Dendritic cell treated with granulocyte-macrophage colony-stimulating factor and Interleukin-4, amounts not matched to agents 40 ng/mL and 50 ng/mL, for 4 days (primary cell): ENCODE measurements around the gene XPNPEP2.

ENCODE experiments used
- H3K27ac Mint-ChIP-seq: one replicate; pipeline ENCODE4 v1.8.0; 2022; ENCODE audit warnings: mild to moderate bottlenecking, mixed read lengths
- H3K27me3 Mint-ChIP-seq: one replicate; pipeline ENCODE4 v1.8.0; 2022; ENCODE audit warnings: mild to moderate bottlenecking, mixed read lengths
- H3K36me3 Mint-ChIP-seq: one replicate; pipeline ENCODE4 v1.8.0; 2022; ENCODE audit warnings: low read depth, mixed read lengths
- H3K4me1 Mint-ChIP-seq: one replicate; pipeline ENCODE4 v1.8.0; 2022; ENCODE audit warnings: low read depth, mixed read lengths
- H3K4me3 Mint-ChIP-seq: one replicate; pipeline ENCODE4 v1.8.0; 2022; ENCODE audit warnings: mild to moderate bottlenecking, moderate library complexity, mixed read lengths
- H3K9me3 Mint-ChIP-seq: one replicate; pipeline ENCODE4 v1.8.0; 2022; ENCODE audit warnings: mixed read lengths
- intact Hi-C: fragments of 100-400 bp; cut with micrococcal nuclease; formaldehyde crosslinking; loops from one replicate; pipeline ENCODE4 v1.15.0; 2022

XPNPEP2 gene

DNA sequence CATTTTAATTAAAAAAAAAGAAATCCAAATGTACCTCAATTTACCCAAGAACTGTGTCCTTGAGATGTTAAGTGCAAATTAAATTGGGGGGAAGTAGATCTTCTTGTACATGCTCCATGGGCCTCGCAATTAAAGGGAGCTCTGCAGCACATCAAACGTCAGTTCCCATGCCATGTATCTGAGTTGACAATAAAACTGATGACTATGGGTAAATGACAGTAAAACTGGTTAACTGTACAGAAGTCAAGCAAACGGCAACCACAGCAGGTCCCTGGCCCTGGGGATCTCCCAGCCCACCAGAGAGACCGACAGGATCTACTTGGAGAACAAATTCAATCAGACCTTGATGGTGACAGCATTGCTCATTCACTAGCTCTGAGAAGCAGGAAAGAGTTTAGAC is 32.8 kb upstream of the XPNPEP2 start:
- Mint-ChIP-seq H3K4me3 (no peak overlapping the region), H3K4me1 (no peaks in the 10 kb centered on the region), H3K27me3 (no peaks in the 10 kb centered on the region), H3K27ac (no peak overlapping the region), H3K36me3 (no peaks in the 10 kb centered on the region), H3K9me3 (no peaks in the 10 kb centered on the region)
- intact Hi-C loops, result no loop called here

DNA sequence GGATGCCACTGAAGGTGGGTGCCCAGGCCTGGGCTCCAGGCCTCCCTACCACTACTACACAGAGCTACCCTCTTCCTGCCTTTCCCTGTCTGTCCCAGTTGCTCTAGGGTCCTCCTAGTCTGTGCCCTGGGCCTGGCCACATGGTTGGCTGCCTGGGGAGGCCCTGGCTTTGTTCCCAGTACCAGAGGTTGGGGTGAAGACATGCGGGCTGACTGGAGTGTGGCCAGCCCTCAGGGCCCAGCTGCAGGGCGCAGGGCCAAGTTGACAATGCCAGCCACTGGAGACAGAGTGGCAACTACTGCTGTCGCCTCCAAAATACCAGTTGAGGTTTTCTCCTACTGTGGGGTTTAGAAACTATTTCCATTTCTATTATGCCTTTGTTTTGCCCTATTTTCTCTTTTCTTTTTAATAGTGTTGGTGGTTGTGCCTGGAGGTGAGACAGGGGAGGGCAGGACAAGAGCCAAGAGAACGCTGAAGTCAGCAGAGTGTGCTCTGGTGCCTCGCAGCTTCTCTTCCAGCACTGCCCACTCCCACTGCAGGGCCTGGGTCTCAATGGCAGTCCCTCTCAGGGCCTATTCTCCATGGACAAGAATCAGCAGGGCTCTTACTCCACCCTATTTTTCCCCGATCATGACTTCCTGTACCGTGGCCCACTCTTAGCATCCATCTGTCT is 32.2 kb upstream of the XPNPEP2 start:
- Mint-ChIP-seq H3K27ac (no peak overlapping the region), H3K36me3 (no peaks in the 10 kb centered on the region), H3K4me1 (no peaks in the 10 kb centered on the region), H3K9me3 (no peaks in the 10 kb centered on the region), H3K4me3 (no peak overlapping the region), H3K27me3 (no peaks in the 10 kb centered on the region)
- intact Hi-C loops, result no loop called here

DNA sequence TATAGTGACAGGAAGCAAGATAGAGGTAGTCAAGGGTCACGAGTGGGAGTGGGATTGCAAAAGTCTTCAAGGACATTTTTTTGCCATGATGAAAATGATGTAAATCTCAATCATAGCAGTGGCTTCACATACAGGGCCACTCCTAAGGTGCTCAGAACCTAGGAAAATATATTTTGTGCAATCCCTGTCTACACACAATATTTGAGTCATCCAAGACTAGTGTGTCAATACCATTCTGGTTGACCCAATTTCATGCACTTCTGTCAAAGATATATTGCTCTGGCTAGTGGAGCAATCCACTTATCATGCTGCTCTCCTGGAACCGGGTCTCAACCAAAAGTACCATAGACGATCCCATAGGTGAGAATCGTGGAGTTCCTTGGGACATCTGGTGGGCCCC is 24.2 kb upstream of the XPNPEP2 start:
- Mint-ChIP-seq H3K4me1 (peaks cover 11% of the 10 kb centered on the region), H3K27me3 (peaks cover 4% of the 10 kb centered on the region), H3K4me3 (no peak overlapping the region), H3K9me3 (no peaks in the 10 kb centered on the region), H3K27ac (no peak overlapping the region), H3K36me3 (no peaks in the 10 kb centered on the region)
- intact Hi-C loops, result no loop called here

DNA sequence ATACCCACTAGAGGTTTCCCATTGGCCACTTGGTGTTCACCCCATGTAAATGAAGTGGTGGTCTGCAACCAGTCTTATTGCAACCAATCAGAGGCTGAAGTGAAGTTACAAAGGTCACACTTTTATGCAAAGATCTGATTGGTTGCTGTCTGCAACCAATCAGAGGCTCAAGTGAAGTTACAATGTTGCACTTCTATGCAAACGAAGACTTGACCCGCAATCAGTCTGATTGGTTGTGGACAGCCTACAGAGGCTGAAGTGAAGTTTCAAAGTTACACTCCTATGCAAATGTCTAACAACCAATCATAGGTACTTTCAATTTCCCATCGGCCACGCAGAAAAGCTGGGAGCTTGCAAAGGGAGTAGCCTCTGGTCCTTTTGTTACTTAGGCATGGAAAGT is 22.3 kb upstream of the XPNPEP2 start:
- H3K36me3 Mint-ChIP-seq, result no peaks in the 10 kb centered on the region
- H3K27ac Mint-ChIP-seq, result no peak overlapping the region
- H3K4me1 Mint-ChIP-seq, result peaks cover 11% of the 10 kb centered on the region
- no peak overlapping the region for H3K4me3 Mint-ChIP-seq
- no peaks in the 10 kb centered on the region for H3K9me3 Mint-ChIP-seq
- H3K27me3 Mint-ChIP-seq, result peaks cover 4% of the 10 kb centered on the region
- intact Hi-C loops, result no loop called here

DNA sequence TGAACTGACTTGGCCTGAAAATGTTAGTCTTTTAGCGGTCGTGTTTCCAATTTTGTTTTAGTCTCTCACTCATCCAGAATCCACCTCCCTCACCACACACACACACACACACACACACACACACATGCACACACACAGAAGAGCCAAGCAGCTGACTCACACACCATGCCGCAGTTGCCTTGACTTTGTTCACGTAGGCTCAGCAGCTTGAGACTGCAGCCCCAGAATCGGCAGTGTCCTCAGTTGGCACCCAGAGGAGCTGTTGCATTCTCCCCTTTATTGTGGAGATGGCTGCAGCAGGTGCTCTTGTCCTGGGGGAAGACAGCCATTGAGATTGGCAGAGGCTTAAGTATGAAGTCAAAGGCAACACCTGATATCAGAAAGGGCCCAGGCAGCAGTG is 20.9 kb upstream of the XPNPEP2 start:
- intact Hi-C loops, result no loop called here
- Mint-ChIP-seq H3K27ac (peak overlapping the region; percentile 30), H3K27me3 (peaks cover 9% of the 10 kb centered on the region)

DNA sequence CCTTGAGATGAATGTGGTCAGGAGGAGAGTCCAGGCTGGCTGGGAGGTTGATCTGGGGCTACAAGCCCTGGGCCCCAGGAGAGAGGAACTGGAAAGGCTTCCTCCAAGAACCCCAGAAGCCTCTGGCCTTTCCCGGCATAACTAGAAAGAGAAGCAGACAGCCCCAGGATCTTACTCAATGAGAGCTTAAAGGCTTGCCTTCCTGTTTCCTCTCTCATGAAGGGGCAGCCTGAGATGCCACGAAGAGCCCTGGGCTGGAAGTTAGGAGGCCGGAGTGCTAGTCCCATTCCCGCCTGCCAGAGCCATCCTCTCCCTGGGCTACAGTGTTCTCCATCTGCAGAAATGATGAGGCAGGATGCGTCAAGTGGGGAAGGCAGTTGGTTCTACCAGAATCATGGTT is 20.1 kb upstream of the XPNPEP2 start:
- Mint-ChIP-seq H3K4me1 (peaks cover 11% of the 10 kb centered on the region), H3K36me3 (no peaks in the 10 kb centered on the region), H3K27ac (peak overlapping the region; percentile 30), H3K27me3 (peaks cover 6% of the 10 kb centered on the region), H3K4me3 (no peak overlapping the region), H3K9me3 (no peaks in the 10 kb centered on the region)
- intact Hi-C loops, result no loop called here

More for the DNA sequence above, 20.9 kb upstream of the XPNPEP2 start:
- Mint-ChIP-seq H3K36me3 (no peaks in the 10 kb centered on the region), H3K4me3 (no peak overlapping the region), H3K9me3 (no peaks in the 10 kb centered on the region), H3K4me1 (peaks cover 11% of the 10 kb centered on the region)

DNA sequence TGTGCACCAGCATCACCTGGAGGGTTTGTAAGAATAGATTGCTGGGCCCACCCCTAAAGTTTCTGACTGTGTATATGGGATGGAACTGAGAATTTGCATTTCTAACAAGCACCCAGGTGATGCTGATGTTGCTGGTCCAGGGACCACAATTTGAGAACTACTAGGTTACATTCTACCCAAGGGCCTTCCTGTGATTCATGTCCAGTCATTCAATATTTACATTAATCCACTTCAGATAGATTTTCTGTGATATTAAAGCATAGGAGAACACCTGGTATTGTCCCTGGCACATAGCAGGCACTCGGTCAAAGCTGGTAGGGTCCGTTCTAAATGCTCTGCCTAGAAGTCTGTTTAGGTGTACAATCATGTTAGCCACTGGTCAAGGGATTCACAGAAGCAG is 19.5 kb upstream of the XPNPEP2 start:
- Mint-ChIP-seq H3K36me3 (no peaks in the 10 kb centered on the region), H3K27ac (no peak overlapping the region), H3K9me3 (no peaks in the 10 kb centered on the region), H3K4me3 (no peak overlapping the region), H3K27me3 (peaks cover 6% of the 10 kb centered on the region), H3K4me1 (peaks cover 11% of the 10 kb centered on the region)
- intact Hi-C loops, result no loop called here

DNA sequence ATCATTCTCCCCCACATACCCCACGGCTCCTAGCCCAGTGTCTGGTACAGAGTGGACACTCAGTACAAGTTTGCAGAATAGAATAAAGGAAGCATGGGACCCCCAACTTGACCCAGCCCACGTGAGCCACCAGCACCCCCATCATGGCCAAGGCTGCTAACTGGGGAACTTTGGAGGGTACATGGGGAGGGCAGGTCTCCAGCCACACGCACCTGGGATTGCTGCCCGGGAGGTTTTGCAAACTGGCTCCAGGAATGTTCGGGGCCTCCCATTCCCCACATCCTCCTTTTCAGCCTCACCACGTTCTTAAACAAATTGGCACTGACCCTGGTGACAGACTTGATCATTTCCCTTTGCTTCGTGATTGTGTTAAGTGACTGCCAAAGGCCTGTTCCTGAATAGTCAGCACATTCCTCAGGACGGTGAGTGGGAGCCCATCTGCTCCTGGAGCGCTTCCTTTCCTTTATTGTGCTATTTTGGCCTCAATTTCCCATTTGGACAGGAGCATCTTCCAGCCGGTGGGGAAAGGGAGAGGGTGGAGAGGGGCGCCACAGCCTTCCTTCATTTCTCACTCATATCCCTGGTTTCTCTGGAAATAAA is 18.7 kb upstream of the XPNPEP2 start:
- Mint-ChIP-seq H3K27me3 (peaks cover 6% of the 10 kb centered on the region), H3K27ac (no peak overlapping the region), H3K4me1 (peaks cover 11% of the 10 kb centered on the region), H3K36me3 (no peaks in the 10 kb centered on the region), H3K9me3 (no peaks in the 10 kb centered on the region), H3K4me3 (no peak overlapping the region)
- intact Hi-C loops, result loop anchor here (10.0 kb wide), 1 partner anchor 75 kb away; no protein-coding TSS in a partner anchor

DNA sequence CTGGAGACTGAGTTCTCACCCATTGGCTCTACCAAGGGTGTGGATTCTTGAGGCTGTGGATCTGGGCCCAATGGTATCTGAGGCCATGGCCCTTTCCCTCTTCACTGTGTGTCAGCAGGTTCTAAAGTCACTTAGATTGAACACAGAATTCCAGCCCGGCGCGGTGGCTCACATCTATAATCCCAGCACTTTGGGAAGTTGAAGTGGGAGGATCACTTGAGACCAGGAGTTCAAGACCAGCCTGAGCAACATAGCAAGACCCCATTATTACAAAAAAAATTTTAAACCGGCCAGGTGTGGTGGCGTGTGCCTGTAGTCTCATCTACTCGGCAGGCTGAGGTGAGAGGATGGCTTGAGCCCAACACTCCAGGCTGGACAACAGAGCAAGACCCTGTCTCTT is 18.0 kb upstream of the XPNPEP2 start:
- peaks cover 11% of the 10 kb centered on the region for H3K4me1 Mint-ChIP-seq
- no peak overlapping the region for H3K27ac Mint-ChIP-seq
- no peak overlapping the region for H3K4me3 Mint-ChIP-seq
- H3K27me3 Mint-ChIP-seq, result peaks cover 5% of the 10 kb centered on the region
- H3K36me3 Mint-ChIP-seq, result no peaks in the 10 kb centered on the region
- H3K9me3 Mint-ChIP-seq, result no peaks in the 10 kb centered on the region
- intact Hi-C loops, result loop anchor here (10.0 kb wide), 1 partner anchor 76 kb away; no protein-coding TSS in a partner anchor

DNA sequence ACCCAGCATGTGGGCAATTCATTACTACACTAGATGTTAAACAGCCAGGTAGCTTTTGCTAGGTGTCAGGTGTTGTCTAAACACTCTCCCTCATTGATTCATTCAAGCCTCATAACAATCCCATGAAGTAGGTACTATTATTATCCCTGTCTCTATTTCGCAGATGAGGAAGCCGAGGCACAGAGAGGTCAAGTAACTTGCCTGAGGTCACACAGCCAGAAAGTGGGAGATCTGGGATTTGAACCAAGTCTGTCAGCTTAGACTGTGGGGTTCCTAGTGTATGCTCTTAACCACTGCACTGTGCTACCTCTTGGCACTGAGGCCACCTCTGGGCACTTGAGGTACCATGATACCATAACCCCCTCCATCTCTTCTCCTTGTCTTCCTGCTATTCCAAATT is 17.4 kb upstream of the XPNPEP2 start:
- peaks cover 5% of the 10 kb centered on the region for H3K27me3 Mint-ChIP-seq
- no peaks in the 10 kb centered on the region for H3K36me3 Mint-ChIP-seq
- intact Hi-C loops, result loop anchor here (10.0 kb wide), 1 partner anchor 77 kb away; no protein-coding TSS in a partner anchor
- H3K4me3 Mint-ChIP-seq, result no peak overlapping the region
- H3K9me3 Mint-ChIP-seq, result no peaks in the 10 kb centered on the region
- no peak overlapping the region for H3K27ac Mint-ChIP-seq
- H3K4me1 Mint-ChIP-seq, result peaks cover 15% of the 10 kb centered on the region

DNA sequence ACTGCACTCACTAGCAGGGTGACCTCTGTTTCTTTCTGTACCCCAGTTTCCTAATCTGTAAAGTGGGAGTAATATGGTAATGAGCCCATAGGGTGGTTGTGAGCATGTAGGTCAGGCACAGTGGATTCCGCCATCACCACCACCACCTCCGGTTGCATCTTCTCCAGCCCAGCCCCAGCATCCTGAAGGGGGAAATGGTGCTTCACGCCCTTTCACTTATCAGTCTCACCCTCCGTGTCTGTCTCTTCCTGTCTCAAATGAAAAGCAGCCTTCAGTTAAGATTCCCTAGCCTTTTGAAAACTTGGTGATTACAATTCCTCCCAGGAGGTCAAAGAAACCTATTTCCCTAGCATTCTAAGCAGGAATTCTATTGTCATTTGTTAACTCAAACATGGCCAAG is 16.9 kb upstream of the XPNPEP2 start:
- no peaks in the 10 kb centered on the region for H3K9me3 Mint-ChIP-seq
- H3K4me3 Mint-ChIP-seq, result no peak overlapping the region
- peaks cover 5% of the 10 kb centered on the region for H3K27me3 Mint-ChIP-seq
- H3K36me3 Mint-ChIP-seq, result no peaks in the 10 kb centered on the region
- H3K27ac Mint-ChIP-seq, result no peak overlapping the region
- peaks cover 18% of the 10 kb centered on the region for H3K4me1 Mint-ChIP-seq
- intact Hi-C loops, result loop anchor here (10.0 kb wide), 1 partner anchor 77 kb away; no protein-coding TSS in a partner anchor

DNA sequence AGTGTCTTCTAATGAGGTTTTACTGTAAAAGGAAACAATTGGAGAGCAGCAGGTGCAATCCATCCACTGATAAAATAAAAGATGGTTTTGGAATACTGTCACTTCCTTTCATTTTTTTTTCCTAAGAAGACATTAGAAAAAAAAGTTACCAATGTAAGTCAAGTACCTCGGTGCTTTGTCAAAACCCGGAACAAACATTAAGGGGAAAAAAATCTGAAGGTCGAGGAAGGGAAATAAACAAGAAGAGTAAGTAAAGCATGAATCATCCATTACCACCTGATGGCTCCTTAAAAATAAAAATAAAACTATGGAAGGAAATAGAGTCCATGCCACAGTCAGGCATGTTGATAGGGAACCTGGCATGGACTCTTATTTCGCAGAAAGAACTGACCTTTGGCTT is 15.3 kb upstream of the XPNPEP2 start:
- H3K4me1 Mint-ChIP-seq, result peaks cover 26% of the 10 kb centered on the region
- peaks cover 5% of the 10 kb centered on the region for H3K27me3 Mint-ChIP-seq
- H3K9me3 Mint-ChIP-seq, result no peaks in the 10 kb centered on the region
- H3K4me3 Mint-ChIP-seq, result no peak overlapping the region
- no peak overlapping the region for H3K27ac Mint-ChIP-seq
- no peaks in the 10 kb centered on the region for H3K36me3 Mint-ChIP-seq
- intact Hi-C loops, result loop anchor here (10.0 kb wide), 1 partner anchor 79 kb away; no protein-coding TSS in a partner anchor

DNA sequence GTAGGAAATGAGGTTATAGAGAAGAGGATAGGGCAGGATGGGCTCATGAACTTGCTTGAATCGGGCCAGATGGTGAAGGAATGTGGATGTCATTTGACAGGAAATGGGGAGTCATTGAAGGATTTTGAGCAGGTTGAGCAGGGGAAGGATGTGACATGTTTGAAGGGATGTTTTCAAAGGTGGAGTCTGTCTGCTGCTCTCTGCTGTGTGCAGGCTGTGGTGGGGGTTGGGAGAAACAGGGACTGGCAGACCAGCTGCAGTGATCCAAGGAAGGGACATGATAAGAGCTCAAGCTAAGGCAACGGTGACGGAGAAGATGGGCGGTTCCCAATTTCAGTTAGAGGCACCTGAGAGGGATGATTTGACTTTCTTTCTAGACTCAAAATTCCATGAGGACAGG is 14.0 kb upstream of the XPNPEP2 start:
- intact Hi-C loops, result loop anchor here (10.0 kb wide), 1 partner anchor 80 kb away; no protein-coding TSS in a partner anchor
- Mint-ChIP-seq H3K9me3 (no peaks in the 10 kb centered on the region), H3K4me1 (peaks cover 21% of the 10 kb centered on the region), H3K36me3 (no peaks in the 10 kb centered on the region), H3K27ac (no peak overlapping the region), H3K27me3 (peaks cover 5% of the 10 kb centered on the region), H3K4me3 (no peak overlapping the region)

DNA sequence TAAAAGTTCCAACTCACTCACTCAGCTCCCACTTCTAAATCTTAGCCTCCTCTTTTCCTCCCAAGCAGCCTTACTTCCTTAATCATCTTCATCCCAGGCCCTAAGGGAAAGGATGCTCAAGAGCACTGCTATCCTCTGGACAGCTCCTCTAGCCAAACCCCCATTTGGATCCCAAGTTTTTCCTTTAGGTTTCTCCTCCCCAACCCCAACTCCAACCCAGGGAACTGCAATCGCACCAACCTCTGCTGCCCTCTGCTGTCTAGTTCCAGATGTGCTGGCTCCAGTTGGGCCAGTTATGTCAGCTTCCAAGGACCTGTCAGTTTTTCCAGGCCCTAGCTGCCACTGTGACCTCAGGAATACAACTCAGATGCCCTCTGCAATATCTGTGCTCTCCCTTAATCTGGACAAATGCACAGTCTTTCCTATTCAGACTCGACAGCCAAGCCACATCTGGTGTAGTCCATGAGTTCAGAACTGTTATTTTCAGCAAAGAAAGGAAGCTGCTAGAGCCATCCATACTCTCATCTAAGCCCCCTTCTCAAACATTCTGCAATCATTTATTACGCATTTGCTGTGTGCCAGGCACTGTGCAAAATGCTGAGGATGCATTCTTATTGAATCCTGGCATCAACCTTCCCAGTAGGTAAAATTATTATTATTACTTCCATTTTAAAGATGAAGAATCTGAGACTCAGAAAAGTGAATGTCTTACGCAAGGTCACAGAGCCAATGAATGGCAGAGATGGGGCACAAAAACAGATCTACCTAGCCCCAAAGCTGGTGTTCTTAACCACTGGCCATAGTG is 12.3 kb upstream of the XPNPEP2 start:
- no peak overlapping the region for H3K27ac Mint-ChIP-seq
- peaks cover 7% of the 10 kb centered on the region for H3K27me3 Mint-ChIP-seq
- peaks cover 11% of the 10 kb centered on the region for H3K9me3 Mint-ChIP-seq
- H3K4me1 Mint-ChIP-seq, result peaks cover 33% of the 10 kb centered on the region
- intact Hi-C loops, result loop anchor here (1.0 to 10.0 kb wide), 3 partner anchors 28 to 119 kb away; no protein-coding TSS in a partner anchor
- H3K36me3 Mint-ChIP-seq, result no peaks in the 10 kb centered on the region
- no peak overlapping the region for H3K4me3 Mint-ChIP-seq
